A204.1 (cell line): ENCODE results near the gene DUSP1.
"Not testable (repeated sequence)": the region's sequence is repeated elsewhere in the genome, so short reads cannot be mapped to it uniquely, and the experiment has no call there.

Source experiments
- FAIRE-seq: peaks from 2 replicates; lab custom pipeline; 2012; peaks lifted over from hg19 to GRCh38; lab: Jason Lieb, UNC

The DUSP1 gene

DNA sequence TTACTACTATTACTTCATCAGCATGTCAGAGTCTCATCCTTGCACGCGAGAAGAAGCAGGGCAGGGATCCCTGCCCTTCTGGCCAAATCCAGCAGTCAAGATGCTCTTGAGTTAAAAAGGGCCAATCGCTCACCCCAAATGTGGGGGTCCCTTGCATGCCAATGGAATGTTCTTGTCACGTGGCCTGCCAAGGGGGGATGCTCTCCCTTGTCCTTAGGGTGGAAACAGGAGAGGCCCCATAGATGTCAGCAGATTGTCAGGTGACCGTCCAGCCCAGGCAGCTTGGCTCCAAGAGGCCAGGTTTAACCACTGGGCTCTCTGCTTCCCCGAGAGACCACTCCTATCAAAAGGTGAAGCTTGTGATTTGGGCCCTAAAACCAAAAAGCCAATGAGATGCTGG is 25.3 kb upstream of the DUSP1 start:
- FAIRE-seq, result no peak

- no peak for FAIRE-seq
Measured at GRCh38 chr5:172795318-172795977, 24.5 kb upstream of the DUSP1 start.

GRCh38 chr5:172793577-172794488 is 22.8 kb upstream of the DUSP1 start:
- FAIRE-seq, result no peak

DNA sequence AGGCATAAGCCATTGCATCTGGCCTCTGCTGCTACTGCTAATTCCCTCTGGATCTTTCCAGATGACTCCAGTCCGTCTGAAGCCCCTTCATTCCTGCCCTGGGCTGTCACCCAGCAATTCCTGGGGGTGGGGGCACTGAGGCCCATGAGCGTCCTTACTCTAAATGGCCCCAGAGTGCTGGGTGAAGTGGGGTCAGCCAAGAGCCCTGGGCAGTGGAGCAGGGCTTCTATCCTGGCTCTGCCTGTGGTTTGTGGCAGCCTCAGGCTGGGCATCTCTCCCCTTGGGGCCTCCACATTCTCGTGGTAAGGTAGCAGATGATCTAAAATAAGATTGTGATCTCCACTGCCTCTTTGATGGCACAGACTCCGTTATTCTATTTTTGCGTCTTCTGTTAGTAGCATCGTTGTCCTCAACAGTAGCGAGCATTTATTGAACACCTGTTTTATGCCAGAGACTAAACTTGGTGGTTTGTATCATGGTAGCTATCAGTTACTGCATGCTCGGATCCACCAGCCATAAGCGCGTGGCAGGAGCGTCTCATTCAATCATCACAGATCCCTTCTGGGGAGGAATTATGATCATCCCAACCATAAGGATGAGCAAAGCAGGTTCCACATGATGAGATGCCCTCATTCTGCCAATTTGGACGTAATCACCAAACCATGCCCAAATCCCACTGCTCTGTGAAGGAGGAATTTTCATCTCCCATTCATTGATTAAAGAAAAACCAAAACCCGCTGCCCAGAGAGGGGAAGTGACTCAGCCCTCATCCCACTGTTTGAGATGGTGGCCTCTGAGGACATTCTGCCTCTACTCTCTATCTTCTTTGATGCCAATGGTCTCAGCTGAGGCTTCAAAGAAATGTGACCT is 21.9 kb upstream of the DUSP1 start:
- FAIRE-seq, result no peak

DNA sequence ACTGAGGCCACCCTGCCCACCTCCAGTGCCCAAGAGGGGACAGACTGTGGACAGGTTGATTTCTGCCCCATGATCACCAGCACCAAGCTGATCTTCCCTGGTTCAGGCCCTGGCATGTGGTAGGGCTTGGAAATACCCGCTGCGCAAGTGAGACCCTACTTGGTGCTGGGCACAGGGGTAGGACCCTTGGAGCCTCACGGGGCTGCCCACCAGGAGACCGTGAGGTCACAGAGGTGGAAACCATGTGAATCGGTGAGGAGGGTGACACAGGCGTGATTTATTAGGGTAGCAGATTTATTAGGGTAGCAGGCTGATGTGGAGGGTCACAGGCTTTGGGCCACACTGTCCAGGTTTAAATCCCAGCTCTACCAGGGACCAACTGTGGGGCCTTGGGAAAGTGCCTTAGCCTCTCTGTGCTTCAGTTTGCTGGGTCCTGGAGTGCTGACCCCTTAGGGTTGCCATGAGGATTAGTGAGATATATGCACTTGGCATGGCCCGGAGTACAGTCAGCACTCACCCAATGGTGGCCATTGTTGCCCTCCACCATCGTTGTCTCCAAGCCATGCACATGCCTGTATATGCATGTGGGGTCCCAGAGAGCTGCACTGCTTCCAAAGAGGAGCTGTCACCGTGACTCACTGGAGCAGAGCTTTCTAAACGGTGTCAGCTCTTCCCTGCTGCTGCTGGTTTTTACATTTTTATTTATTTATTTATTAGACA is 20.9 kb upstream of the DUSP1 start:
- FAIRE-seq, result no peak

DNA sequence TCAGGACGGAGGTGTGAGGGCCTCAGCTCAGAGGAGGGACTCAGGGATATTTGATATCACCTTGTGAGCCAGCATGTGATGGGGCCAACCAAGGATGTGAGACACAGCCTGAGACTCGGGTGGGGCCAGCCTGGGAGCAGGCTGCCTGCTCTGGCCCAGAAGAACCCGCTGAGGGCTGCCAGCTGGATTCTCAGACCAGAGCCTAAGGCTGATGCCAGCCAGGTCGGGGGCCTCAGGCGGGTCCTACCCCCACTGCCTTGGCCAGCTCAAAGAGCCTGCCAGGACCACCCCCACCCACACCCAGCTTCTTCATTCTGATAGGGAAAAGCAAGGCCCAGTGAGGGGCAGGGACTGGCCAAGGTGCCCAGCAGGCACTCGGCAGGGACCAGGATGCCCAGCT is 20.3 kb upstream of the DUSP1 start:
- FAIRE-seq, result no peak

GRCh38 chr5:172790496-172790889 is 19.5 kb upstream of the DUSP1 start:
- no peak for FAIRE-seq

GRCh38 chr5:172789687-172790495 is 18.9 kb upstream of the DUSP1 start:
- no peak for FAIRE-seq

DNA sequence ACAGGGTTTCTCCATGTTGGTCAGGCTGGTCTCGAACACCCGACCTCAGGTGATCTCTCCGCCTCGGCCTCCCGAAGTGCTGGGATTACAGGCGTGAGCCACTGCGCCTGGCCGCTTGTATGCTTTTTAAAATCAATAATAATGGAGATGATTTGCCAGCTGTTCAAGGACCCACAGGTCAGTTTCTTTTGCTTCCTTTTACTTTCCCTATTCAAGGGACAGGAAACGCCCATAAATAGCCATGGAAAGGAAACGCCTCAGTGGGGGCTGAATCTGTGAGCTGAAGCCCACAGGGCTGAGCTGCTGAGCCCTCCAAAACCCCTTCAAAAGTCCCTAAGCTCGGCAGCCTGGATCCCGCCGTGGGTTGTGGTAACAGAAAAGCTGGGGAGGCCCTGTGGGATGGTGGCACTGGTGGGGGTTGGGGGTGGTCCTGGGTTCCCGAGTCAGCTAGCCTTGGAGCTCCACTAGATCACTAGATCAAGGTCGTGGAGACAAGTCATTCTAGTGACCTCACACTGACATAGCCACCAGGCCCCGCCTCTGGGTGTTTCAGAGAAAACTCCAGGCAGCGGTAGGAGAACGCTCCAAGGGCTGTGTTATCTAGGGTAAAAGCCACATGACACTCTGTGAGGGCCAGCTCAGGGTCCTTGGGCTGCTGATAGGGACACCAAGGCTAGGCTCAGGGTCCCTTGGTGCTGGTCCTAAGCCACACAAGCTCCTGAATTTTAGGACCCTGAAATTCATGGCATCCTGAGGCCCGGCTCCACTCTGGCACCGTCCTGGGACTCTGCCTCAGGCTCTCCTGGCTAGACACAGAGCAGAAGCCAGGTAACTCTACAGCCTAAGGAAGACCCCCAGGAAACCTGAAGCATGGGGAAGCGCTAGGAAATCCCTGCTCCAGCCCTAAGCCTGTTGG is 18.0 kb upstream of the DUSP1 start:
- FAIRE-seq, result no peak

DNA sequence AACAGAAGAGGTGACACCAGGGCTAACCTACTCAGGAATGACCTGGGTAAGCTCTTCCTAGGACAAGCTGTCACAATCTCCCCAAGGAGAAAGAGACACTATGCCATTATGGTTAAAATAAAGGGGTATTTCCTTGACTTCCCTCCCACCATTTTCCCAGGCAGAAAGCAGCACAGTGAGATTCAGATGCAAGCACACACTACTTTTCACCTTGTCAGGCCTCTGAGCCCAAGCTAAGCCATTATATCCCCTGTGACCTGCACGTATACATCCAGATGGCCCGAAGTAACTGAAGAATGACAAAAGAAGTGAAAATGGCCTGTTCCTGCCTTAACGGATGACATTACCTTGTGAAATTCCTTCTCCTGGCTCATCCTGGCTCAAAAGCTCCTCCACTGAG is 16.5 kb upstream of the DUSP1 start:
- FAIRE-seq, result not testable (repeated sequence)

- no peak for FAIRE-seq
Measured at GRCh38 chr5:172786736-172787462, 15.9 kb upstream of the DUSP1 start.

DNA sequence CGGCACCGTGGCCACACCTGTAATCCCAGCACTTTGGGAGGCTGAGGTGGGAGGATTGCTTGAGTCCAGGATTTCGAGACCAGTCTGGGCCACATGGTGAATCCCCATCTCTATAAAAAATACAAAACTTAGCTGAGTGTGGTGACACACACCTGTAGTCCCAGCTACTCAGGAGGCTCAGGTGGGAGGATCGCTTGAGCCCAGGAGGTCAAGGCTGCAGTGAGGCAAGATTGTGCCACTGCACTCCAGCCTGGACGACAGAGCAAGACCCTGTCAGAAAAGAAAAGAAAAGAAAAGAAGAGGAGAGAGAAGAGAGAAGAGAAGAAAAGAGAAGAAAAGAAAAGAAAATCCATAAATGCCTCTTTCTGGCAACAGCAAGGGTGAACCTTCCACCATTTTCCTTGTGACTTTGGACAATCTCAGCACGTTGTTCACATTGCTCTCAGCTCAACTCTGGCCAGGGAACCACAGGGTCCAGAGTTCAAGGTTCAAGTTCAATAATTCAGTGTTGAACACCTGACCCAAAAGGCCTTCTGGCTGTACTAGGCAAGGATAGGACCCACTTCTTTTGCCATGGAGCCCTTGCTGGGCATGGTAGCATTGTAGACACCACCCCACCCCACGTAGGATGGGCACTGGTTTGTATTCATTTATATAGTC is 14.6 kb upstream of the DUSP1 start:
- FAIRE-seq, result no peak

GRCh38 chr5:172784162-172784561 is 13.2 kb upstream of the DUSP1 start:
- FAIRE-seq, result not testable (repeated sequence)

- FAIRE-seq, result not testable (repeated sequence)
Measured at GRCh38 chr5:172783319-172783718, 12.3 kb upstream of the DUSP1 start.

DNA sequence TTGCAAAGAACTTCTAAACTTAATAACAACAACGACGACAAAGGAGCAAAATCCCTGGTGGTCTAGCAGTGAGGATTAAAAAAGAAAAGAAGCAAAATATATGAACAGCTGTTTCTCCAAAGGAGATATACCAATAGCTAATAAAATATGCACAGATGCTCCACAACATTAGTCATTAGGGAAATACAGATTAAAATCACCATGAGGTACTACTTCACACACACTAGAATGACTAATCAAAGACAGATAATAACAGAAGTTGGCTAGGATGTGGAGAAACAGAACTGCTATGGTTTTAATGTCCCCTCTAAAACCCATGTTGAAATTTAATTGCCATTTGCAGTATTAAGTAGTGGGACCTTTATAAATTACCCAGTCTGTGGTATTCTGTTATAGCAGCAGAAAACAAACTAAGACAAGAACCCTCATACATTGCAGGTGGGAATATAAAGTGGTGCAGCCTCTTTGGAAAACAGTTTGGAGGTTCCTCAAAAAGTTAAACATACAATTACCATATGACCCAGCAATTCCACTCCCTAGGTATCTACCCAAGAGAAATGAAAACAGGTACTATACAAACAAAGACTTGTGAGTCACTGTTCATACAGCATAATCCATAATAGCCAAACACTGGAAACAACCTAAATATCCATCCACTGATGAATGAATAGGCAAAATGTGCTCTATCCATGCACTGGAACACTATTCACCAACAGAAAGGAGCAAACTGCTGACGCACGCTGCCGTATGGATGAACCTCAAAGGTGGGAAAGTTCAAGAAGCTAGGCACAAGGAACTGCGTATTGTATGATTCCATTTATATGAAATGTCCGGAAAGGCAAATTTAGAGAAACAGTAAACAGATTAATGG is 11.4 kb upstream of the DUSP1 start:
- FAIRE-seq, result no peak

GRCh38 chr5:172779691-172780341 is 8.8 kb upstream of the DUSP1 start:
- no peak for FAIRE-seq
